Measurements from ENCODE around the gene EIF2D. TPM values are rescaled to one million over a fixed set of nuclear protein-coding genes. Genes with fewer than 3 reads are reported as not detected.
"Not testable (repeated sequence)": the region's sequence is repeated elsewhere in the genome, so short reads cannot be mapped to it uniquely, and the experiment has no call there.

Gene EIF2D
- total RNA-seq, 1 donor from 2014 or later: 19.5 TPM

- Mint-ChIP-seq H3K36me3 (ENCODE audit: unreplicated experiment) (no peaks in the 10 kb centered on the region), H3K4me3 (ENCODE audit: unreplicated experiment) (no peak overlapping the region), H3K27ac (ENCODE audit: unreplicated experiment) (no peak overlapping the region), H3K27me3 (ENCODE audit: unreplicated experiment) (peaks cover 2% of the 10 kb centered on the region), H3K4me1 (ENCODE audit: low read depth, unreplicated experiment) (no peaks in the 10 kb centered on the region), H3K9me3 (ENCODE audit: unreplicated experiment) (no peaks in the 10 kb centered on the region)
- no peak for DNase-seq
- no peak for TF ChIP-seq CTCF (IDR thresholded peaks at IDR 0.05; ENCODE audit: partially characterized antibody, unreplicated experiment)
These were observed 35.0 kb upstream of the EIF2D start for GRCh38 chr1:206647224-206647623.

- no peak overlapping the region for H3K4me3 Mint-ChIP-seq (ENCODE audit: unreplicated experiment)
- H3K36me3 Mint-ChIP-seq (ENCODE audit: unreplicated experiment): no peaks in the 10 kb centered on the region
- DNase-seq: no peak
- no peaks in the 10 kb centered on the region for H3K9me3 Mint-ChIP-seq (ENCODE audit: unreplicated experiment)
- no peak for TF ChIP-seq CTCF (IDR thresholded peaks at IDR 0.05; ENCODE audit: partially characterized antibody, unreplicated experiment)
- peaks cover 2% of the 10 kb centered on the region for H3K27me3 Mint-ChIP-seq (ENCODE audit: unreplicated experiment)
- H3K4me1 Mint-ChIP-seq (ENCODE audit: low read depth, unreplicated experiment): no peaks in the 10 kb centered on the region
- H3K27ac Mint-ChIP-seq (ENCODE audit: unreplicated experiment): no peak overlapping the region
These were observed 34.2 kb upstream of the EIF2D start for GRCh38 chr1:206646504-206646903.

- Mint-ChIP-seq H3K27me3 (ENCODE audit: unreplicated experiment) (peaks cover 2% of the 10 kb centered on the region), H3K27ac (ENCODE audit: unreplicated experiment) (no peak overlapping the region), H3K9me3 (ENCODE audit: unreplicated experiment) (no peaks in the 10 kb centered on the region), H3K4me3 (ENCODE audit: unreplicated experiment) (no peak overlapping the region), H3K4me1 (ENCODE audit: low read depth, unreplicated experiment) (no peaks in the 10 kb centered on the region), H3K36me3 (ENCODE audit: unreplicated experiment) (no peaks in the 10 kb centered on the region)
- no peak for DNase-seq
- TF ChIP-seq CTCF (IDR thresholded peaks at IDR 0.05; ENCODE audit: partially characterized antibody, unreplicated experiment): no peak
These were observed 30.9 kb upstream of the EIF2D start for GRCh38 chr1:206643118-206643698.

- not testable (repeated sequence) for H3K36me3 Mint-ChIP-seq (ENCODE audit: unreplicated experiment); H3K4me3 Mint-ChIP-seq (ENCODE audit: unreplicated experiment); H3K4me1 Mint-ChIP-seq (ENCODE audit: low read depth, unreplicated experiment); H3K27ac Mint-ChIP-seq (ENCODE audit: unreplicated experiment); DNase-seq; H3K9me3 Mint-ChIP-seq (ENCODE audit: unreplicated experiment); H3K27me3 Mint-ChIP-seq (ENCODE audit: unreplicated experiment)
These were observed 29.8 kb upstream of the EIF2D start for GRCh38 chr1:206642074-206642473.

- Mint-ChIP-seq H3K36me3 (ENCODE audit: unreplicated experiment) (no peaks in the 10 kb centered on the region), H3K4me3 (ENCODE audit: unreplicated experiment) (no peak overlapping the region), H3K9me3 (ENCODE audit: unreplicated experiment) (peaks cover 2% of the 10 kb centered on the region), H3K4me1 (ENCODE audit: low read depth, unreplicated experiment) (peaks cover 8% of the 10 kb centered on the region), H3K27ac (ENCODE audit: unreplicated experiment) (no peak overlapping the region), H3K27me3 (ENCODE audit: unreplicated experiment) (peaks cover 8% of the 10 kb centered on the region)
- TF ChIP-seq CTCF (IDR thresholded peaks at IDR 0.05; ENCODE audit: partially characterized antibody, unreplicated experiment): no peak
- no peak for DNase-seq
These were observed 25.3 kb upstream of the EIF2D start for GRCh38 chr1:206637605-206638004.

Data from glutamatergic neuron (in vitro differentiated cells).